K562 (cell line): Measurements from ENCODE around the gene DOK7. TPM values are rescaled to one million over a fixed set of nuclear protein-coding genes. Genes with fewer than 3 reads are reported as not detected.

ENCODE experiments used
- ADNP ChIP-seq: fragments of 200-800 bp; sonication (Bioruptor generic); IDR thresholded peaks from 2 replicates; pipeline ENCODE4 v1.6.1; 2016; ENCODE audit warnings: missing genetic modification characterization, missing compliant biosample characterization
- BCOR ChIP-seq: fragments of 450-650 bp; IDR thresholded peaks from 2 replicates; pipeline ENCODE4 v1.6.1; 2016
- E2F5 ChIP-seq: sonication (generic); formaldehyde crosslinking; IDR thresholded peaks from 2 replicates; pipeline ENCODE4 v1.8.0; 2022; ENCODE audit warnings: mild to moderate bottlenecking, missing genetic modification reagents
- ESRRA ChIP-seq: fragments of 450-650 bp; IDR thresholded peaks from 2 replicates; pipeline ENCODE4 v1.6.1; 2014; ENCODE audit warnings: low read depth, mild to moderate bottlenecking, moderate library complexity, borderline replicate concordance
- KDM1A ChIP-seq, 2 experiments: fragments of 450-650 bp; IDR thresholded peaks; 2 replicates each; pipeline ENCODE4 v1.6.1; 2016; ENCODE audit warnings: mild to moderate bottlenecking in 2 of 2
- MTF1 ChIP-seq: fragments of 250-450 bp; sonication (Bioruptor Pico); IDR thresholded peaks from 2 replicates; pipeline ENCODE4 v1.9.0; 2021; ENCODE audit warnings: moderate library complexity, mild to moderate bottlenecking, inconsistent platforms, borderline replicate concordance
- NFIC ChIP-seq: fragments of 450-650 bp; IDR thresholded peaks from 2 replicates; pipeline ENCODE4 v1.6.1; 2017; ENCODE audit warnings: mild to moderate bottlenecking, inconsistent platforms
- NR2C1 ChIP-seq, 2 experiments: fragments of 450-650 bp; IDR thresholded peaks; 2 replicates each; pipeline ENCODE4 v1.6.1; 2017; ENCODE audit warnings: mild to moderate bottlenecking in 2 of 2, antibody characterized with exemption in 1 of 2, inconsistent platforms in 1 of 2, missing compliant biosample characterization in 1 of 2, missing genetic modification characterization in 1 of 2
- NR2C2 ChIP-seq, 2 experiments: fragments of 200-800 bp in 1 of 2; sonication (Bioruptor generic) in 1 of 2; sonication (generic) in 1 of 2; formaldehyde crosslinking in 1 of 2; IDR thresholded peaks; 2 replicates each; pipeline versions ENCODE4 v1.6.1 to v1.8.0; 2016 to 2022; ENCODE audit warnings: mild to moderate bottlenecking in 1 of 2, missing compliant biosample characterization in 1 of 2, missing genetic modification characterization in 1 of 2, missing genetic modification reagents in 1 of 2
- RCOR1 ChIP-seq, 2 experiments: IDR thresholded peaks; 2 replicates each; pipeline ENCODE4 v1.6.1; 2012; ENCODE audit warnings: low read depth in 2 of 2, low read length in 2 of 2, borderline replicate concordance in 1 of 2, improper control_type of control experiment in 1 of 2
- TAF9B ChIP-seq: fragments of 450-650 bp; IDR thresholded peaks from 2 replicates; pipeline ENCODE4 v1.6.1; 2018; ENCODE audit warnings: mild to moderate bottlenecking; ENCODE audit not compliant: partially characterized antibody
- U2AF2 ChIP-seq: fragments of 200-400 bp; formaldehyde crosslinking; optimal IDR thresholded peaks from 2 replicates; pipeline ENCODE3; 2017; ENCODE audit warnings: low read depth, mild to moderate bottlenecking, low read length
- ZBTB7A ChIP-seq: IDR thresholded peaks from 2 replicates; pipeline ENCODE4 v1.6.1; 2011; ENCODE audit warnings: low read depth, mild to moderate bottlenecking, low read length, moderate library complexity, borderline replicate concordance; ENCODE audit not compliant: control insufficient read depth
- polyA plus RNA-seq, 8 experiments: library from polyadenylated mRNA; depleted of rRNA in 4 of 8; stranded (reverse) in 5 of 8; unstranded in 3 of 8; fragments of >200 nt; fragmentation: Nextera tagmentation in 2 of 8; fragmentation: Illumina TruSeq in 1 of 8; extraction: Ambion mirVana in 2 of 8; extraction: Trizol in 1 of 8; gene quantifications; 2 replicates each; pipeline versions ENCODE4 v1.2.1 to v1.2.3, GENCODE V29; 2011 to 2014; ENCODE audit warnings: inconsistent platforms in 1 of 8, missing spikeins in 1 of 8
- total RNA-seq, 7 experiments: library from RNA; depleted of rRNA in 6 of 7; stranded (reverse); fragments of >200 nt in 6 of 7; fragmentation: Illumina TruSeq in 2 of 7; extraction: Trizol in 2 of 7; gene quantifications; 2 replicates each; pipeline versions ENCODE4 v1.2.1 to v1.2.3, GENCODE V29; 2011 to 2021; ENCODE audit warnings: low replicate concordance in 1 of 7
- TF ChIP-seq, protein P1 (sequence below): fragments of 250-450 bp; sonication (Bioruptor Pico); IDR thresholded peaks from 2 replicates; pipeline ENCODE4 v1.8.0; 2021; ENCODE audit warnings: moderate library complexity, mild to moderate bottlenecking, inconsistent platforms
- TF ChIP-seq, protein P2 (sequence below), 2 experiments: fragments of 450-650 bp in 1 of 2; sonication (generic) in 1 of 2; formaldehyde crosslinking in 1 of 2; IDR thresholded peaks in 1 of 2; conservative IDR thresholded peaks in 1 of 2; 2 replicates each; pipeline versions ENCODE4 v1.6.1 to v1.8.1; 2016 to 2023; ENCODE audit warnings: mild to moderate bottlenecking in 2 of 2, moderate library complexity in 2 of 2, inconsistent platforms in 1 of 2, missing genetic modification reagents in 1 of 2
- TF ChIP-seq, protein P3 (sequence below): IDR thresholded peaks from 3 replicates; pipeline ENCODE4 v1.6.1; 2011; ENCODE audit warnings: borderline replicate concordance, mild to moderate bottlenecking, moderate library complexity; ENCODE audit not compliant: insufficient read length; ENCODE audit errors: extremely low read depth

DOK7 gene
- total and polyA plus RNA-seq, 9 of the 15 experiments (the other 6 are each of a cell fraction or from before 2014, with no cell fraction given), result not detected

DNA sequence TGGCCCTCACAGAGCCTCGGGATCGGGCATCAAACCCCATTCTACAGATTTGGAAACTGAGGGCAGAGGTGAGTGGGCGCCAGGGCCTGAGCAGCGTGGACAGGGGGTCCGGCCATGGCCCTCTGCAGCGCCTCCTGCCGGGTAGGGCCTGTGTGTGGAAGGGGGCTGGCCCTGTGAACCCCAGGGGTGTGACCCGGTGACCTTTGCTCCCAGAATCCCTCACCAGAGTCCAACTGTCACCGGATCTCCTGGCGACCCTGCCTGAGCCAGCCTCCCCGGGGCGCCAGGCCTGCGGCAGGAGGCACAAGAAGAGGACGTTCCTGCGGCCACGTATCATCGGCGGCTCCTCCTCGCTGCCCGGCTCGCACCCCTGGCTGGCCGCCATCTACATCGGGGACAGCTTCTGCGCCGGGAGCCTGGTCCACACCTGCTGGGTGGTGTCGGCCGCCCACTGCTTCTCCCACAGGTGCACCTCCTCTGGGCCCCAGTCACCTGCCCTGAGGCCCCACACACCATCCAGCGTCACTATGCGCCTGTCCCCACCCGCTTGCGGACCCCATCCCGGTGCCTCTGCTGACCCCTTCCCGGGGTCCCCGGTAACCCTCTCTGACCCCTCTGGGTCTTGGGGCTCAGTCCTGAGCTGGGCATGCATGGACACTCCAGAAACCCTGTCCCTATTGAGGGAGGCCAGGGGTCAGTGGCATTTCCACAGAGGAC is 17.1 kb upstream of the DOK7 start (continued):
- TF ChIP-seq MTF1 (CRISPR knock-in tag) (no peak), NR2C2 (CRISPR knock-in tag; IDR thresholded peaks at IDR 0.05) (no peak), NR2C2 (tag; IDR thresholded peaks at IDR 0.05) (peak; percentile 60; the same call in 1 of the 2 replicates), ADNP (tag) (peak; percentile 59; the same call in 1 of the 2 replicates), ZBTB7A (peak; percentile 58; the same call in 1 of the 2 replicates), U2AF2 (no peak), TAF9B (no peak), NR2C1 (IDR thresholded peaks at IDR 0.05) (no peak; the same call in 1 of the 2 replicates), NR2C1 (tag; IDR thresholded peaks at IDR 0.05) (peak; percentile 57), KDM1A (IDR thresholded peaks at IDR 0.05) (peak; percentile 44 to 70; a peak in 1 of 4 replicates), NFIC (peak; percentile 28; the same call in 1 of the 2 replicates), BCOR (peak; percentile 76), E2F5 (CRISPR knock-in tag) (no peak), ESRRA (peak; percentile 39; the same call in 1 of the 2 replicates), RCOR1 (IDR thresholded peaks at IDR 0.05; ENCODE audit: borderline replicate concordance in 1 of 2, low read depth in 2 of 2, low read length in 2 of 2) (peak in 1 of 2 experiments; percentile 48; a peak in 1 of 4 replicates)
- TF ChIP-seq, protein P1, sequence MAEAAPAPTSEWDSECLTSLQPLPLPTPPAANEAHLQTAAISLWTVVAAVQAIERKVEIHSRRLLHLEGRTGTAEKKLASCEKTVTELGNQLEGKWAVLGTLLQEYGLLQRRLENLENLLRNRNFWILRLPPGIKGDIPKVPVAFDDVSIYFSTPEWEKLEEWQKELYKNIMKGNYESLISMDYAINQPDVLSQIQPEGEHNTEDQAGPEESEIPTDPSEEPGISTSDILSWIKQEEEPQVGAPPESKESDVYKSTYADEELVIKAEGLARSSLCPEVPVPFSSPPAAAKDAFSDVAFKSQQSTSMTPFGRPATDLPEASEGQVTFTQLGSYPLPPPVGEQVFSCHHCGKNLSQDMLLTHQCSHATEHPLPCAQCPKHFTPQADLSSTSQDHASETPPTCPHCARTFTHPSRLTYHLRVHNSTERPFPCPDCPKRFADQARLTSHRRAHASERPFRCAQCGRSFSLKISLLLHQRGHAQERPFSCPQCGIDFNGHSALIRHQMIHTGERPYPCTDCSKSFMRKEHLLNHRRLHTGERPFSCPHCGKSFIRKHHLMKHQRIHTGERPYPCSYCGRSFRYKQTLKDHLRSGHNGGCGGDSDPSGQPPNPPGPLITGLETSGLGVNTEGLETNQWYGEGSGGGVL (CRISPR knock-in tag), result no peak
- TF ChIP-seq, protein P2, sequence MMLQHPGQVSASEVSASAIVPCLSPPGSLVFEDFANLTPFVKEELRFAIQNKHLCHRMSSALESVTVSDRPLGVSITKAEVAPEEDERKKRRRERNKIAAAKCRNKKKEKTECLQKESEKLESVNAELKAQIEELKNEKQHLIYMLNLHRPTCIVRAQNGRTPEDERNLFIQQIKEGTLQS (IDR thresholded peaks at IDR 0.05), result no peak
- TF ChIP-seq, protein P2 (CRISPR knock-in tag; conservative IDR thresholded peaks at IDR 0.05), result no peak
- TF ChIP-seq, protein P3, sequence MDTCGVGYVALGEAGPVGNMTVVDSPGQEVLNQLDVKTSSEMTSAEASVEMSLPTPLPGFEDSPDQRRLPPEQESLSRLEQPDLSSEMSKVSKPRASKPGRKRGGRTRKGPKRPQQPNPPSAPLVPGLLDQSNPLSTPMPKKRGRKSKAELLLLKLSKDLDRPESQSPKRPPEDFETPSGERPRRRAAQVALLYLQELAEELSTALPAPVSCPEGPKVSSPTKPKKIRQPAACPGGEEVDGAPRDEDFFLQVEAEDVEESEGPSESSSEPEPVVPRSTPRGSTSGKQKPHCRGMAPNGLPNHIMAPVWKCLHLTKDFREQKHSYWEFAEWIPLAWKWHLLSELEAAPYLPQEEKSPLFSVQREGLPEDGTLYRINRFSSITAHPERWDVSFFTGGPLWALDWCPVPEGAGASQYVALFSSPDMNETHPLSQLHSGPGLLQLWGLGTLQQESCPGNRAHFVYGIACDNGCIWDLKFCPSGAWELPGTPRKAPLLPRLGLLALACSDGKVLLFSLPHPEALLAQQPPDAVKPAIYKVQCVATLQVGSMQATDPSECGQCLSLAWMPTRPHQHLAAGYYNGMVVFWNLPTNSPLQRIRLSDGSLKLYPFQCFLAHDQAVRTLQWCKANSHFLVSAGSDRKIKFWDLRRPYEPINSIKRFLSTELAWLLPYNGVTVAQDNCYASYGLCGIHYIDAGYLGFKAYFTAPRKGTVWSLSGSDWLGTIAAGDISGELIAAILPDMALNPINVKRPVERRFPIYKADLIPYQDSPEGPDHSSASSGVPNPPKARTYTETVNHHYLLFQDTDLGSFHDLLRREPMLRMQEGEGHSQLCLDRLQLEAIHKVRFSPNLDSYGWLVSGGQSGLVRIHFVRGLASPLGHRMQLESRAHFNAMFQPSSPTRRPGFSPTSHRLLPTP, result no peak
